ENCODE data around the gene ANGPT4.
"Not testable (repeated sequence)": the region's sequence is repeated elsewhere in the genome, so short reads cannot be mapped to it uniquely, and the experiment has no call there.

ANGPT4 gene

DNA sequence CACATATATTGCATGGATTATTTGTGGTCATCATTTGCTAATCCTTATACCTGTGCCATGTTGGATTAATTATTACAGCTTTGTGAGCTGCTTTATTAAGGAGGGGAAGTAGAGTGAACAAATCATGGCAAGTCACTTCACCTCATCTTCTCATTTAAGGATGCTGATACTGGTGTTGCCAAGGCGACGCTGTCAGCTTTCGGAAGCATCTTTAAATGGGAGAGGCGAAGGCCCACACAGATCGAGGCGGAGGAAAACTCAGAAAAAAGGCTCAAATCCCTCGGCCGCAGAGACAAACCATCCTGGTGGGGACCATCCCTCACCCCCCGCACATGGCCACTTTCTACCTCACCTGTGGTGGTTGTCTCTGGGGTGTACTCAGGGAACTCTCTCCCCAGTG, 47.9 kb downstream of the ANGPT4 start:
- Mint-ChIP-seq H3K4me3 (no peak overlapping the region), H3K27me3 (peaks cover 13% of the 10 kb centered on the region), H3K36me3 (ENCODE audit: low read depth) (no peaks in the 10 kb centered on the region), H3K4me1 (ENCODE audit: low read depth) (peaks cover 8% of the 10 kb centered on the region), H3K9me3 (no peaks in the 10 kb centered on the region), H3K27ac (no peak overlapping the region)
- intact Hi-C loops (cut with micrococcal nuclease) = no loop called here

DNA sequence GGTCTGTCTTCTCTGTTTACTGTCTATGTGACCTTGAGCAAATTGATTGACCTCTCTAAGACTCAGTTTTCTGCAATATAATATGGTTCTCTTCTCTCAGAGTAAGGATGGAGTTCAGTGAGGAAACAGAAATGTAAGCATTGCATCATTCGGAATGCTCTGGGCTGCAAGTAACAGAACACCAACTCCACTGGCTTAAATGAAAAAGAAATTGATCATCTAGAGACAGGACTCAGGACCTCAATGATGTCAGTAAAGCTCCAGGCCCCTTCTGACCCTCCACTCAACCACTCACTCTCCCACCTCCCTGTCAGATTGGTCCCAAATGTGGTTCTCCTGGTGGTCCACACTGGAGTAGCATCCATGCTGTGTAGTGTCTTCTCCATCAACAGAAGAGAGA, 50.7 kb downstream of the ANGPT4 start:
- peaks cover 6% of the 10 kb centered on the region for H3K27me3 Mint-ChIP-seq
- H3K9me3 Mint-ChIP-seq = no peaks in the 10 kb centered on the region

DNA sequence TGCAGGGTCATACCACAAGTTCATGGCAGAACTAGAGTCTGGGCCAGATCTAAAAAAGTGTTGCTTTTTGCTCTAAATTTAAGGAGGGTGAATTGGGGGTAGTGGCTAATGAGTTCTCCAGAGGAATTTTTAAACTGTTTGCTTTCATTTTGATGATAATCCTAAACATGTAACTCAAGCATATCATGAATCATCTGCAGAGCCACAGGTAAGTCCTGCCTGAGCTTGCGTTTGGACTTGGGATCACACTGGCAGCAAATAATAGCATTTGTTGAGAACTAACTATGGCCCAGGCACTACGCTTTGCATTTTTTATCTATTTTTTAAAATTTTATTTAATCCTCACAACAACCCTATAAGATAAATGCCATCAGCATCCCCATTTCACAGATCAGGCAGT, 55.2 kb downstream of the ANGPT4 start:
- Mint-ChIP-seq H3K36me3 (ENCODE audit: low read depth) (peaks cover 22% of the 10 kb centered on the region), H3K4me1 (ENCODE audit: low read depth) (peaks cover 37% of the 10 kb centered on the region), H3K27me3 (no peaks in the 10 kb centered on the region), H3K4me3 (no peak overlapping the region), H3K27ac (no peak overlapping the region), H3K9me3 (no peaks in the 10 kb centered on the region)
- intact Hi-C loops (cut with micrococcal nuclease) = no loop called here

More for the DNA sequence above, 50.7 kb downstream of the ANGPT4 start:
- no peak overlapping the region for H3K4me3 Mint-ChIP-seq
- H3K27ac Mint-ChIP-seq = no peak overlapping the region
- H3K4me1 Mint-ChIP-seq (ENCODE audit: low read depth) = peaks cover 6% of the 10 kb centered on the region
- no peaks in the 10 kb centered on the region for H3K36me3 Mint-ChIP-seq (ENCODE audit: low read depth)
- intact Hi-C loops (cut with micrococcal nuclease) = no loop called here

- no peaks in the 10 kb centered on the region for H3K27me3 Mint-ChIP-seq
- no peak overlapping the region for H3K4me3 Mint-ChIP-seq
- intact Hi-C loops (cut with micrococcal nuclease) = no loop called here
- peaks cover 45% of the 10 kb centered on the region for H3K4me1 Mint-ChIP-seq (ENCODE audit: low read depth)
- H3K27ac Mint-ChIP-seq = no peak overlapping the region
- peaks cover 22% of the 10 kb centered on the region for H3K36me3 Mint-ChIP-seq (ENCODE audit: low read depth)
- H3K9me3 Mint-ChIP-seq = no peaks in the 10 kb centered on the region
Observed at GRCh38 chr20:859751-860231, 56.3 kb downstream of the ANGPT4 start.

GRCh38 chr20:858011-858410, 58.1 kb downstream of the ANGPT4 start:
- peak overlapping the region; percentile 34 for H3K27ac Mint-ChIP-seq
- no peaks in the 10 kb centered on the region for H3K27me3 Mint-ChIP-seq
- no peaks in the 10 kb centered on the region for H3K9me3 Mint-ChIP-seq
- intact Hi-C loops (cut with micrococcal nuclease) = no loop called here
- no peak overlapping the region for H3K4me3 Mint-ChIP-seq
- H3K36me3 Mint-ChIP-seq (ENCODE audit: low read depth) = peaks cover 33% of the 10 kb centered on the region
- peaks cover 63% of the 10 kb centered on the region for H3K4me1 Mint-ChIP-seq (ENCODE audit: low read depth)

DNA sequence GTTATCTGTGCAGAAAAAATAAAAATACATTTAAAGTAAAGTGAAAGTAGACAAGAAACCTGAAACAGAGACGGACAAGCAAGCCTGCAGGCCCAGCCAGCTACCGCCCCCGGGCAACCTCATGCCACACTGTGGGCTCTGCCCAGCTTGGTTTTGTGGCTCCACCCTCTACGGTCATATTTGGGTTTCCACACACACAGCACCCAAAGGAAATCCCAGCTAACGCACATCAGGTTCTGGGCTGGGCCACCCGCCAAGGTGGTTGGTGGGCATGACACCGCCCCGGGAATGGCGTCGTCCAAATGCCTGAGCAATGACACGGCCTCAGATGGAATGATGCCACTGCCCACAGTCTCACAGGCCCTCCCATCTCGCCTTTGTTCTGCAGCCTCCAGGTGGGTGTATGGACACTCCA, 59.8 kb downstream of the ANGPT4 start:
- H3K4me3 Mint-ChIP-seq = no peak overlapping the region
- intact Hi-C loops (cut with micrococcal nuclease) = no loop called here
- H3K4me1 Mint-ChIP-seq (ENCODE audit: low read depth) = peaks cover 69% of the 10 kb centered on the region
- peaks cover 50% of the 10 kb centered on the region for H3K36me3 Mint-ChIP-seq (ENCODE audit: low read depth)
- H3K9me3 Mint-ChIP-seq = no peaks in the 10 kb centered on the region
- no peaks in the 10 kb centered on the region for H3K27me3 Mint-ChIP-seq
- no peak overlapping the region for H3K27ac Mint-ChIP-seq

- Mint-ChIP-seq H3K4me1 (ENCODE audit: low read depth) (peaks cover 73% of the 10 kb centered on the region), H3K36me3 (ENCODE audit: low read depth) (peaks cover 56% of the 10 kb centered on the region), H3K9me3 (no peaks in the 10 kb centered on the region), H3K4me3 (no peak overlapping the region), H3K27me3 (no peaks in the 10 kb centered on the region), H3K27ac (no peak overlapping the region)
- intact Hi-C loops (cut with micrococcal nuclease) = no loop called here
Observed at GRCh38 chr20:855466-856360, 60.4 kb downstream of the ANGPT4 start.

- Mint-ChIP-seq H3K27me3 (no peaks in the 10 kb centered on the region), H3K4me3 (no peak overlapping the region), H3K9me3 (no peaks in the 10 kb centered on the region), H3K27ac (no peak overlapping the region), H3K36me3 (ENCODE audit: low read depth) (peaks cover 65% of the 10 kb centered on the region), H3K4me1 (ENCODE audit: low read depth) (peaks cover 67% of the 10 kb centered on the region)
- intact Hi-C loops (cut with micrococcal nuclease) = no loop called here
Observed at GRCh38 chr20:854601-855000, 61.5 kb downstream of the ANGPT4 start.

- H3K27me3 Mint-ChIP-seq = no peaks in the 10 kb centered on the region
Observed at GRCh38 chr20:853406-853996, 62.6 kb downstream of the ANGPT4 start.

DNA sequence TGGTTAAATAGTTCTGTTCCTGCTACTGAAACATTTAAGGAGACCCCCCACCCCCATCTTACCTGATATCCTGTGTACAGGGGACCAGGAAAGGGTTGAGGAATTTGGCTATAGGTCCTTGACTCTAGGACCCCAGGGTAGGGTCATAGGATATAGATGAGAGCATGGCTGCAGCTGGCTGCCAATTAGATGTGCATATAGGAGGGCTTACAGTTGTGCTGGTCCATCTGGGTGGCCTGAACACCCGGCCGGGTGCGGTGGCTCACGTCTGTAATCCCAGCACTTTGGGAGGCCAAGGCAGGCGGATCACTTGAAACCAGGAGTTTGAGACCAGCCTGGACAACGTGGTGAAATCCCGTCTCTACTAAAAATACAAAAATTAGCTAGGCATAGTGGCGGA, 67.4 kb downstream of the ANGPT4 start:
- H3K4me3 Mint-ChIP-seq; intact Hi-C loops (cut with micrococcal nuclease); H3K27ac Mint-ChIP-seq; H3K9me3 Mint-ChIP-seq; H3K27me3 Mint-ChIP-seq: not testable (repeated sequence)
- H3K4me1 Mint-ChIP-seq (ENCODE audit: low read depth) = peaks cover 62% of the 10 kb centered on the region
- H3K36me3 Mint-ChIP-seq (ENCODE audit: low read depth) = peaks cover 86% of the 10 kb centered on the region

More at GRCh38 chr20:853406-853996, 62.6 kb downstream of the ANGPT4 start:
- H3K9me3 Mint-ChIP-seq = no peaks in the 10 kb centered on the region
- no peak overlapping the region for H3K4me3 Mint-ChIP-seq
- H3K27ac Mint-ChIP-seq = peak overlapping the region; percentile 56
- intact Hi-C loops (cut with micrococcal nuclease) = no loop called here
- H3K36me3 Mint-ChIP-seq (ENCODE audit: low read depth) = peaks cover 69% of the 10 kb centered on the region
- H3K4me1 Mint-ChIP-seq (ENCODE audit: low read depth) = peaks cover 56% of the 10 kb centered on the region

GRCh38 chr20:848193-848592, 67.9 kb downstream of the ANGPT4 start:
- intact Hi-C loops (cut with micrococcal nuclease) = no loop called here
- Mint-ChIP-seq H3K4me3 (no peak overlapping the region), H3K36me3 (ENCODE audit: low read depth) (peaks cover 81% of the 10 kb centered on the region), H3K9me3 (no peaks in the 10 kb centered on the region), H3K4me1 (ENCODE audit: low read depth) (peaks cover 61% of the 10 kb centered on the region), H3K27ac (no peak overlapping the region), H3K27me3 (peaks cover 2% of the 10 kb centered on the region)

DNA sequence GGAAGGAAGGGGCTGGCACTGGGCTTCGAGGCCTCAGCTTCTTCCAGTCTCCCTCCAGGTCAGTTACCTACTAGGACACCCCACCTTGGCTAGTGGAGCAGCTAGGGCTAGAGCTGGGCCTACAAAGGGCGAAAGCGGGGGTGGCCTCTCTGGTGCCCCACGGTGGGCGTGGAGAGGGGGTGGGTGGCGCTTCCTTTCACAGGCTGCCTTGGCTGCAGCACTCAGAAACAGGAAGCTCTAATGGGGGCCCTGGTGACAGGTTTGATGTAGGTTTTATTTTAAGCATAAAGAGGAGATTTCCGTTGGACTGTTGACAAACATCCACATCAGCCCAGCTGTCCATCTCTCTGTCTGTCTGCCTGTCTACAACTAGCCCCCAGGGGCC, 69.2 kb downstream of the ANGPT4 start:
- H3K4me1 Mint-ChIP-seq (ENCODE audit: low read depth) = peaks cover 65% of the 10 kb centered on the region
- peak overlapping the region; percentile 87 for H3K27ac Mint-ChIP-seq
- H3K36me3 Mint-ChIP-seq (ENCODE audit: low read depth) = peaks cover 76% of the 10 kb centered on the region
- peaks cover 4% of the 10 kb centered on the region for H3K27me3 Mint-ChIP-seq
- intact Hi-C loops (cut with micrococcal nuclease) = no loop called here
- H3K4me3 Mint-ChIP-seq = no peak overlapping the region
- no peaks in the 10 kb centered on the region for H3K9me3 Mint-ChIP-seq

GRCh38 chr20:845941-846893, 69.9 kb downstream of the ANGPT4 start:
- Mint-ChIP-seq H3K9me3 (no peaks in the 10 kb centered on the region), H3K36me3 (ENCODE audit: low read depth) (peaks cover 75% of the 10 kb centered on the region), H3K27me3 (peaks cover 11% of the 10 kb centered on the region), H3K4me3 (peak overlapping the region; percentile 45), H3K27ac (peak overlapping the region; percentile 87), H3K4me1 (ENCODE audit: low read depth) (peaks cover 67% of the 10 kb centered on the region)
- intact Hi-C loops (cut with micrococcal nuclease) = no loop called here

Data from dendritic cell treated with granulocyte-macrophage colony-stimulating factor and Interleukin-4, amounts not matched to agents 40 ng/mL and 50 ng/mL, for 4 days (primary cell).